ENCODE results near the gene CADM2.

DNA sequence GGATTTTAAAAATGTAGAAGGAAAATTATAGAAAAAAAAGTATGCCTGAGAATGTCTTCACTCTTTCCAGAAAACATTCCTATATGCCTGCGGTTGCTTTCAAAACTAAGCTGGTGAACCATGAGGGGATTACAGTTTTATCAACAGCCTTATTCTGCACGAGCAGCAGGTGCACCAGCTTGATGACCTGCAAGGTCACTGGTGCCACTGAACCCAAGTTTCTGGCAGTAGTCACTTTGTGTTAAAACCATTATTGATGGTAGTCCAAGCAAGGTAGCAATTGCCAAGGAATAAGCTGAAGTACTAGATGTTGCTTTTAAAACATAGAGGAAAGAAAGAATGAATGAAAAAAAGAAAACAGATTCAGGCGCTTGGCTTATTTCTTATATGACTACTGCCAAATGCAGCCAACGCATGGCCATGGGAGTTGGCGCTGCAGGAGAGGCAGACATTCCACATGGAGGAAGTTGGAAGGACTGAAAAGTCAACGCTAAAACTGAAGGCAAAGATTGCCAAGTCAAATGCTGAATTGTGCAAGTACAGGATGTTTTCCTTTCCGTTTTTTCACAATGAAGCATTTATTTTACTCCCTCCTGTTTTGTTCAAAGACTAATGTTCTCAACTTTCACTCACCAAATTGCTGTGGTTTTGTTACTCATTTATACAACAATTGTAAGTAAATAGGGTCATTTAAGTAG lies 601.4 kb downstream of the CADM2 start:
- TF ChIP-seq, protein P1, sequence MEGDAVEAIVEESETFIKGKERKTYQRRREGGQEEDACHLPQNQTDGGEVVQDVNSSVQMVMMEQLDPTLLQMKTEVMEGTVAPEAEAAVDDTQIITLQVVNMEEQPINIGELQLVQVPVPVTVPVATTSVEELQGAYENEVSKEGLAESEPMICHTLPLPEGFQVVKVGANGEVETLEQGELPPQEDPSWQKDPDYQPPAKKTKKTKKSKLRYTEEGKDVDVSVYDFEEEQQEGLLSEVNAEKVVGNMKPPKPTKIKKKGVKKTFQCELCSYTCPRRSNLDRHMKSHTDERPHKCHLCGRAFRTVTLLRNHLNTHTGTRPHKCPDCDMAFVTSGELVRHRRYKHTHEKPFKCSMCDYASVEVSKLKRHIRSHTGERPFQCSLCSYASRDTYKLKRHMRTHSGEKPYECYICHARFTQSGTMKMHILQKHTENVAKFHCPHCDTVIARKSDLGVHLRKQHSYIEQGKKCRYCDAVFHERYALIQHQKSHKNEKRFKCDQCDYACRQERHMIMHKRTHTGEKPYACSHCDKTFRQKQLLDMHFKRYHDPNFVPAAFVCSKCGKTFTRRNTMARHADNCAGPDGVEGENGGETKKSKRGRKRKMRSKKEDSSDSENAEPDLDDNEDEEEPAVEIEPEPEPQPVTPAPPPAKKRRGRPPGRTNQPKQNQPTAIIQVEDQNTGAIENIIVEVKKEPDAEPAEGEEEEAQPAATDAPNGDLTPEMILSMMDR (IDR thresholded peaks at IDR 0.05): no peak
- TF ChIP-seq POLR2AphosphoS5 (IDR thresholded peaks at IDR 0.05; ENCODE audit: low read depth, low read length) (no peak), TCF7L2 (IDR thresholded peaks at IDR 0.05; ENCODE audit: low read depth, low read length) (no peak), SIN3A (IDR thresholded peaks at IDR 0.05; ENCODE audit: borderline replicate concordance, insufficient read depth, low read depth, low read length) (no peak)
- TF ChIP-seq, protein P2, sequence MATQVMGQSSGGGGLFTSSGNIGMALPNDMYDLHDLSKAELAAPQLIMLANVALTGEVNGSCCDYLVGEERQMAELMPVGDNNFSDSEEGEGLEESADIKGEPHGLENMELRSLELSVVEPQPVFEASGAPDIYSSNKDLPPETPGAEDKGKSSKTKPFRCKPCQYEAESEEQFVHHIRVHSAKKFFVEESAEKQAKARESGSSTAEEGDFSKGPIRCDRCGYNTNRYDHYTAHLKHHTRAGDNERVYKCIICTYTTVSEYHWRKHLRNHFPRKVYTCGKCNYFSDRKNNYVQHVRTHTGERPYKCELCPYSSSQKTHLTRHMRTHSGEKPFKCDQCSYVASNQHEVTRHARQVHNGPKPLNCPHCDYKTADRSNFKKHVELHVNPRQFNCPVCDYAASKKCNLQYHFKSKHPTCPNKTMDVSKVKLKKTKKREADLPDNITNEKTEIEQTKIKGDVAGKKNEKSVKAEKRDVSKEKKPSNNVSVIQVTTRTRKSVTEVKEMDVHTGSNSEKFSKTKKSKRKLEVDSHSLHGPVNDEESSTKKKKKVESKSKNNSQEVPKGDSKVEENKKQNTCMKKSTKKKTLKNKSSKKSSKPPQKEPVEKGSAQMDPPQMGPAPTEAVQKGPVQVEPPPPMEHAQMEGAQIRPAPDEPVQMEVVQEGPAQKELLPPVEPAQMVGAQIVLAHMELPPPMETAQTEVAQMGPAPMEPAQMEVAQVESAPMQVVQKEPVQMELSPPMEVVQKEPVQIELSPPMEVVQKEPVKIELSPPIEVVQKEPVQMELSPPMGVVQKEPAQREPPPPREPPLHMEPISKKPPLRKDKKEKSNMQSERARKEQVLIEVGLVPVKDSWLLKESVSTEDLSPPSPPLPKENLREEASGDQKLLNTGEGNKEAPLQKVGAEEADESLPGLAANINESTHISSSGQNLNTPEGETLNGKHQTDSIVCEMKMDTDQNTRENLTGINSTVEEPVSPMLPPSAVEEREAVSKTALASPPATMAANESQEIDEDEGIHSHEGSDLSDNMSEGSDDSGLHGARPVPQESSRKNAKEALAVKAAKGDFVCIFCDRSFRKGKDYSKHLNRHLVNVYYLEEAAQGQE (IDR thresholded peaks at IDR 0.05; ENCODE audit: insufficient read depth in 1 of 2, low read depth in 2 of 2, low read length in 1 of 2): no peak
